Kidney glomerular epithelial cell (primary cell): ENCODE results near the gene SCUBE1.

ENCODE experiments used
- DNase-seq: peaks from one replicate; lab custom pipeline; 2025; lab: John Stamatoyannopoulos, UW

The SCUBE1 gene

GRCh38 chr22:43173976-43174720 lies 169.0 kb downstream of the SCUBE1 start:
- no peak for DNase-seq

DNA sequence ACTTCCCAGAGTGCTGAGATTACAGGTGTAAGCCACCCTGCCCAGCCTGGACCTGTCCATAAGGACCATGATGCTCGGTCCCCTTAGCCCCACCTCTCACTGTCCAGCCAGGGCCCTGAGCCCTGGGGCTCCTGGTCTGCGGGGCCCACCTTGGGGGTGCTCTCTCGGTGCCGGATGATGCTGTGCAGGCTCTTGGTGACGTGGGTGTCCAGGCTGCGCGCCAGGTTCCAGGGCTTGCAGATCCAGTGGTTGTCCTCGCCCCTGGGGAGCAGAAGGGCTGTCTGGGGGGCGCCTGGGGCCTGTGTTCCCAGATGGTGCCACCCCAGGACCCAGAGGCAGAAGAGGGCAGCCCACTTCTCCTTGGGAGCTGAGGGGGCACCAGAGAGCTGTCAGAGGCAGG lies 169.6 kb downstream of the SCUBE1 start:
- no peak for DNase-seq

DNA sequence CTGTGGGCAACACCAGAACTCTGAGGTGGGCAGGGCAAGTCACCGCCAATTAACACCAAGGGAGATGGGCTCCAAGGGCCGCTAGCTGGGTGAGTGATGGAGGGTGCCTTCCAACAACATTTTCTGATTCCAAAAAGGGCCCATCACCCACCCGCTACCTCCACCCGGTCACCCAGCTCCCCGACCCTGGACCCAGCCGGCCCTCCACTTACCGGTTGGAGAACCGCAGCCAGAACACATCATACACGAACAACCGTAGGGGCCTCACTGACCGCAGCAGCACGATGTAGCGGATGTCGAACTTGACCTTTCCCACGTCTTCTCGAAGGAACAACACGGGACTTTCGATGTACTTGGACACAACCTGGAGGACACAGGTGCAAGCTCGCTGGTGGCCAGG lies 171.0 kb downstream of the SCUBE1 start:
- no peak for DNase-seq

GRCh38 chr22:43171607-43172006 lies 171.6 kb downstream of the SCUBE1 start:
- no peak for DNase-seq

DNA sequence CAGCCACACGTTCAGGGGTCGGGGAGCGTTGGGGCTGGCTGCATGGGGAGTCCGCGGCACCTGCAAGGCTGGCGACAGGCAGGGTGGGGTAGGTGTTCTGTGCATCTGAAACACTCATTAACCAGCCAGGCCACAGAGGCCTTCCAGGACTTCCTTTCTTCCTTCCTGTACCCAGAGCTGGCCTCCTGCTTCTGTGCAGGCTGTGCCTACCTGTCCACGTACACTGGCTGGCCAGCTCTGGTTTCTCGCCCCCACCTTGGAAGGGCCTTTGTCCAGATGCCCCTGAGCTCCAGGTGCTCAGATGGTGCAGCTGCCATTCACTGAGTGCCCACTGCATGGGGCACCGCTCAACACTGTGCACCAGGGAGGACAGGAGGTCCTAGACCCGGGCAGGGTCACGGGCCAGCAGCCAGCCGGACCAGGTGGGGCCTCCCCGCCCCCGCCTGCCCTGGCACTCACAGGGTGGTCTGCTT lies 172.1 kb downstream of the SCUBE1 start:
- DNase-seq = no peak

DNA sequence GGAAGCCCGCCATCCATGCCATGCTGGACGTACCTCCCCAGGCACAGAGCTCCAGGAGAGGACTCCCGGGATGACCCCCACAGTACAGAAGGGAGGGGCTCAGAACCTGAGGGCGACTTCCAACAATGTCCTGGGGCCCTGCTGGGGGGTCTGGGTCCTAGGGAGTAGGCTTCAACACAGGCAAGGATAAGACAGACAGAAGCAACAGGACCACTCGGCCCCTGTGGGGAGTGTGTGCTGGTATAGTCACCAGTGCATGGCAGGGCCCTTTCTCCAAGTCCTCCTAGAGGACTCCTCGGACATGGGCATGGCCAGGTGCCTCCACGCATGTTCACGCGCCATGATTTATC lies 173.1 kb downstream of the SCUBE1 start:
- no peak for DNase-seq

DNA sequence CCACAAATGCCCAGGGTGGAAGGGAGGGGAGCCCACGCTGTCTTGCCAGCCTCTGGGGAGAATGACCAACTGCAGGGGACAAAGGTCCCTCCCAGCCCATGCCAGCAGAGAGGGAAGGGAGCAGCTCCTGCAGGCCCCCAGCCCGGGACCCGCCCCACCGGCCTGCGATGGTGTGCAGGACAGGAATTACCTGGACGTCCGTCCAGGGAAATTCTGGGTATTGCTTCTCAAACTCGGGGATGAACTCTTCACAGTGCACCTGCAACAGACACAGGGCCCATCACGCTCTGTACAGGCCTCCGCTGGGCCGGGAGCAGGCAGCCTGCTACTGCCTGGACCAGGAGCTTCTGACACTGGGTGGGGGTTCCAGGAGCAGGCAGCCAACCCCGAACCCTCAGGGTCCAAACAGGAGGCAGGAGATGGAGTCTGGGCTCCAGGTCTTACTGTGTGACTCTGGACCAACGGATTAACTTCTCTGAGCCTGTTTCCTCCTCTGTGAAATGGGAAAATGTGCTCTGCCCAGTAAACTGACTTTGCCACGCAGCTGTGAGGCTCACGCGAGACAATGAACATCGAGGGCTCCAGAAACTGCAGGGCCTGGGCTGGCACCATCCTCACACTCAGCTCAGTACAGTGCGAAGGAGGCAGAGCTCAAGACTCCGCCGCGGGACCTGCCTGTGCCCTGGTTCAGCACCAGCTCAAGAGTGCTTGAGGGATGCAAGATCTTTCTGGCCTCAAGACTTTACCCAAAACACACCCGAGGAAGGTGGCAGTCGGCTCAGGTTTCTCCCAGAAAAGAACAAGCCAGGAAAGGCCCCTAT lies 173.7 kb downstream of the SCUBE1 start:
- DNase-seq = no peak

GRCh38 chr22:43168471-43169309 lies 174.5 kb downstream of the SCUBE1 start:
- no peak for DNase-seq

- no peak for DNase-seq
Measured at GRCh38 chr22:43167001-43167589, 176.1 kb downstream of the SCUBE1 start.

DNA sequence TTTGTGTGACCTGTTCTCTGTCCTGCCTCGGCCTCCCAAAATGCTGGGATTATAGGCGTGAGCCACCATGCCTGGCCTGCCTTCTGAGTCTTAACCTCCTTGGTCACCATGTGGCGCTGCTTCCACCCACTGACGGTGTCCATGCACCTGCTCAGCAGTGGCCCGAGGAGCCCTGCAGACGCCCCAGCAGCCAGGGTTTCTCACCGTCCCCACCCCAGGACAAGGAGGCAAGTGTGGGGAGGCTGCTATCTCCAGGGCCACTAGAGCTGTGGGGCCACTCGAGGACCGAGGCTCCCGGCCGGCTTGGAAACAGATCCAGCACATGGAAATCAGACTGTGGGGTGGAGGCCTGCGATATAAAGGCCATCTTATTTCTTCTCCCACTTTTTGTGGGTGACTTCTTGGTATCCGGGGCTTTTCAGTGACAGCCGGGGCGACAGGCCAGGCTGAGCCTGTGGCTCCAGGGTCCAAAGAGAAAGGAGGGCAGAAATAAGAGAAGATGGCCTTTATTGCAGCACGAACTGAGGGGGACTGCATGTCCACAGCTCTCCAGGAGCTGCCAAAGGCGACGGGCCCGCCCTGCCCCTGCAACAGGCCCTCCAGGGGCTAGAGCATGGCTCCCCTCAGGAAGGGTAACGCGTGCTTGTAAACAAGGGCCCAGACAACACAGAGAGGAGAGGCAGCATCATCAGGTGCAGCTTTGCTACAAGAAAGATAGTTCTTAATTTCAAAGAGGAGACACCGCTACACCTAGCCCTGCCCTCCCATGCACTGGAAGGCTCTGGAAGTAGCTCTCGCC lies 176.8 kb downstream of the SCUBE1 start:
- no peak for DNase-seq

DNA sequence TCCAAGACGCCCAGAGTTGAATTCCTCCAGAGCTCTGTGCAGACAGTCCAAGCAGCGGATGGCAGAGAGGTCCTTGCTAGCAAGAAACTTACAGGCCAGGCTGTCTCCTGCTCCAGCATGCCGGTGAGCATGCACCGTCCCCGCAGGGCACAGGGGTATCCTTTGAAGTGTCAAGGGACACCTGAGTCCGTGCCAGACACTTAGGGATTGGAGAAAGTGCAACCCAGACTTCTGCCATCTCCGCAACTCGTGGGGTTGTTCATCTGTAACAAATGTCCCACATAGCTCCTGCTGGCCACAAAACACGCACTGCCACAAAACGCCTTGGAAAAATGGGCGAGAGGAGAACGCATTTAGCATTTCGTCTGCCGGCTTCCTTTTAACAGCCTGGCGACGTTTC lies 178.5 kb downstream of the SCUBE1 start:
- DNase-seq = no peak

DNA sequence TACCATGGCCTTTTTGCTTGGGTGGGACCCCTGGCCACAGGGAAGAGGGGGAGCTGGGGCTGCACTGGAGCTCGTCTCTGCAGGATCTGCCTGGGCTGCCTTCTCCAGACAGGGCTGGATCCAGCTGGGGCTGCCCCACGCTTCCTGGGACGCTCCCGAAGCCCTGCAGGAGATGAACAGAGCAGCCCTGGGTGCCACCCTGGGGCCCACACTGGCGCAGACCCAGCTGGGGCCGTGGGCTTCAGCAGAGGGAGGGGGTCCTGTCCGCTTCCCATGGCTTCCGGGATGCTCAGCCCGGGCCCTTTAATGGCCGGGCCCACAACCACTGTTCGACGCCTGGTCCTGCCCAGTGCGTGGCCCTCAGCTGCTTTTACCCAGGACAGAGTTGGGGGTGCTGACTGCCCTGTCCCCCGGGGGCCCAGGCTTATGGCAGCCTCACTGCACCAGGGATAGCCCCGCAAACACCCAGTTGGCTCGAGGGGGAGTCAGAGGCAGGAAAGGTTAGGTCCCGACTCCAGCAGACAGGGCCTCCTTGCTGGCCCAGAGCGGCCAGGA lies 179.9 kb downstream of the SCUBE1 start:
- DNase-seq = no peak

- no peak for DNase-seq
Measured at GRCh38 chr22:43162412-43163150, 180.6 kb downstream of the SCUBE1 start.

DNA sequence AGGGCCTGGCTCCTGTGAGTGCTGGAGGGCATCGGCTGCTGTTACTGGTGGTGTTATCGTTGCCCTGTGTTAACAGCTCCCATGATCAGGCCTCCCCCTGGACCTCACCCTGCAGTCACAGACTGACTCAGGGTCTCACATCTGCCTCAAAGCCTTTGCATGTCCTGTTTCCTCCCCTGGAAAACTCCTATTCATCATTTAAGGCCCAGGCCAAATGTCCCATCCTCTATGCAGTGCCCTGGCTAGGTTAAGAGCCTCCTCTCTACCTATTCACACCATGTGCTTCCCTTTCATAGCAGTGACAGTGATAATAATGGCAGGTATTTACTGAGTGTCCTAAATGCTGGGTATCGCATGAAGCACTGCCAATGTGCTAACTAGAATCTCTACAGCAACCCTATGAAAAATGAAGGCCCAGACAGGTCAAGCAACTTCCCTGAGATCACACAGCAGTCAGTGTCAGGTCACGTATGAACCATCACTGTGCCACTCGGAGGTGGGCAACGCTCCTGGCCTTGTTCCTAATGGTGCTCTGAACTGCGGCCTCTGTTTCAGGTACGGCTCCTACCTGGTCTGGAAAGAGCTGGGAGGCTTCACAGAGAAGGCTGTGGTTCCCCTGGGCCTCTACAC lies 182.6 kb downstream of the SCUBE1 start:
- no peak for DNase-seq

DNA sequence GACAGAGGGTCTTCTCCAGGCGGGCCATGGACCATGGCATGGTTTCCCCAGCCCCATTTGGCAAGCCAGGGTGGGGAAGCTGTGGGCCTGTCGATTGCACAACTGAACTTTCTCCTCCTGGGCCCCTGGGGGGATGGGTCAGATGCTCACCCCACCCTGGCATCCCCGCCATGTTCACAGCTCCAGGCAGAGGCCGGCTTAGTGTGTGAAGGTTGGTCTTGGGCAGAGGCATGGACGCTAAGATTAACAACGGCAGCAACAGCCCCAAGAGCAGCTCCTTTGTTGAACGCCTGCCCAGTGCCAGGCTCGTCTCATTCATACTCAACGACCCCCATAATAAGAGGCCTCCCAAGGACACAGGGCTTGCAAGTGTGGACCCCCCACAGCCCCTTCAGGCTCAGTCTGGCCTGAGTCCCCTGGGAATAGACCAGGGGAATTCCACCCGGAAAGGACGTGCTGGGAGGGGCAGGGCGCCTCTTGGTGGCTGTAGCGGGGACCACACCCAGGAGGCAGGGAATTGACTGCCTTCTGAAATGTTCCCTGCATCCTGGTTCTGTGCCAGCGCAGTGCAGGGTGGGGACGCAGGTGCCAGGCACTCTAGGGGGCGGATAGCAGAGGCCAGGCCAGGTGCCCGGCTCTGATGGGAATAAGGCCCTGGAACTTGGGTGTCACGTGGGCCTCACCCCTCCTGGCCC lies 183.5 kb downstream of the SCUBE1 start:
- DNase-seq = no peak

GRCh38 chr22:43158778-43159483 lies 184.2 kb downstream of the SCUBE1 start:
- no peak for DNase-seq

DNA sequence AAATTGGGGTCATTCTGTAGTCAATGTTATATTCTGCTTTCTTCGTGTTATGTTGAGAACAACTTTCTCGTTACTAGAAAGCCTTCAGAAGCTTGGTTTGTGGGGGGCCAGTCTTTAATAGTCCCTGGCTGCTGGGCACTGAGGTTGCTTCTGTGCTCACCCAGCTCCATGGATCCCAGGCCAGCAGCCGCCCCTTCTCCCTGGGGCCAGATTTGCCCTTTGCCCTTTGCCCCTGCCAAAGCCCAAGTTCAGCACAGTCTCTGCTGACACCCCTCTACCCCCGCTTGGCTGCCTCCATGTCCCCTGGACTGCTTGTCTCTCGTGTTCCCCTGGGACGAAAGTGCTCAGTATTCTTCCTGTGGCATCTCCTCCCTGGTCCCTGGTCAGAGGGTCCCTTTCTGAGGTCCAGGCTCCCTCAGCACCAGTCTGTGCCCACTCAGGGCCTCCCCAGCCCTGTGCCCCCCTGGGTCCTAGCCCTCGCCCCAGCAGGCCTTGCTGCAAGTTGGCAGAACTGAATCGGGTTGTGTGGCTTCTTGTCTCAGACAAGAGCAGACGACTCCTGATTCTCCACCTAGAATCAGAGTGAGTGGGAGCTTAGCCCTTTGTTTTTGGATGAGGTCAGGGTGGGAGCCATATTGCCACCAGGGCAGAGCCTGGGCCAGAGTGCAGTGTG lies 185.2 kb downstream of the SCUBE1 start:
- no peak for DNase-seq

- no peak for DNase-seq
Measured at GRCh38 chr22:43156413-43156812, 186.8 kb downstream of the SCUBE1 start.
